OCI-LY3 (cell line): ENCODE measurements around the gene NKX3-2.

Experiments used
- CTCF ChIP-seq: fragments of 200-600, 300-600 bp; sonication (generic); IDR thresholded peaks from 2 replicates; pipeline ENCODE4 v1.5.1; 2014; ENCODE audit warnings: antibody characterized with exemption, low read length, low read depth
- EZH2phosphoT487 ChIP-seq: fragments of 200-600 bp; shearing (Covaris generic); IDR thresholded peaks from 2 replicates; pipeline ENCODE4 v1.6.1; 2018; ENCODE audit warnings: antibody characterized with exemption, mixed run types, low read depth

- TF ChIP-seq CTCF = no peak
- no peak for TF ChIP-seq EZH2phosphoT487
These were observed 20.5 kb downstream of the NKX3-2 start for GRCh38 chr4:13523591-13524503.
